Measurements from ENCODE around the gene UGT1A7. TPM values are rescaled to one million over a fixed set of nuclear protein-coding genes. Genes with fewer than 3 reads are reported as not detected.
"Not testable (repeated sequence)": the region's sequence is repeated elsewhere in the genome, so short reads cannot be mapped to it uniquely, and the experiment has no call there.

UGT1A7 gene
- total RNA-seq, 1 donor from 2014 or later, result not detected

- ATAC-seq (ENCODE audit: poor library complexity); DNase-seq; intact Hi-C loops (cut with DNase I): not testable (repeated sequence)
Observed at GRCh38 chr2:233751212-233752009, 69.7 kb downstream of the UGT1A7 start.

DNA sequence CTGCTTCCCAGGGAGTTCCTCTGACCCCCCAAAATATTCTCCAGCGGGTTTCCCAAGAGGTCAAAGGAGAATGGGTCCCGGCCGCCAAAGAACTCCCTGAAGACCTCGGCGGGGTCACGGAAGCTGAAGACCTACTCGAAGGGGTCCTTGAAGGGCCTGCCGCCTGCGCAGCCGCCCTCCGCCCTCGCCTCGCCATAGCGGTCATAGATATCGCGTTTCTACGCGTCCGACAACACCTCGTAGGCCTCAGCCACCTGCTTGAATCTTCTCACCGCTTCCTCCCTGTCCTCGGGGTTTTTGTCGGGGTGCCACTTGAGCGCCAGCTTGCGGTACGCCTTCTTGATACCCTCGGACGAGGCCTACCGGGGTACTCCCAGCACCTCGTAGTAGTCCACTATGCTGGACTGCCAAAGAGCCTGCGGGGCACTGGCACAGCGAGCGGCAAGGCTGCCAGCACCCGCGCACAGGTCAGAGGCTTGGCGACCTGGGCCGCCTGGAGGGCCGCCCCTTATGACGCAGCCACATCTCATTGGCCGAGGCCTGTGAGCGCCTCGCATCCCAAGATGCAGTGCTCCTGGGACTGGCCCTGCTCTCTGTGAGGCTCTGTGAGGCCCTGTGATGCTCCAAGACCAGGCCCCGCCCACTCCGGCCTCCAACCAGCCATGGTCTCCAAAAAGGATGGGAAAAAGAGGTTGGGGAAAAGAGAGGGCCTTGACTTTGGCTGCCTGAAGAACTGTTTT lies 73.3 kb downstream of the UGT1A7 start:
- intact Hi-C loops (cut with DNase I), result no loop called here
- ATAC-seq (ENCODE audit: poor library complexity) (no peak), DNase-seq (no peak)

DNA sequence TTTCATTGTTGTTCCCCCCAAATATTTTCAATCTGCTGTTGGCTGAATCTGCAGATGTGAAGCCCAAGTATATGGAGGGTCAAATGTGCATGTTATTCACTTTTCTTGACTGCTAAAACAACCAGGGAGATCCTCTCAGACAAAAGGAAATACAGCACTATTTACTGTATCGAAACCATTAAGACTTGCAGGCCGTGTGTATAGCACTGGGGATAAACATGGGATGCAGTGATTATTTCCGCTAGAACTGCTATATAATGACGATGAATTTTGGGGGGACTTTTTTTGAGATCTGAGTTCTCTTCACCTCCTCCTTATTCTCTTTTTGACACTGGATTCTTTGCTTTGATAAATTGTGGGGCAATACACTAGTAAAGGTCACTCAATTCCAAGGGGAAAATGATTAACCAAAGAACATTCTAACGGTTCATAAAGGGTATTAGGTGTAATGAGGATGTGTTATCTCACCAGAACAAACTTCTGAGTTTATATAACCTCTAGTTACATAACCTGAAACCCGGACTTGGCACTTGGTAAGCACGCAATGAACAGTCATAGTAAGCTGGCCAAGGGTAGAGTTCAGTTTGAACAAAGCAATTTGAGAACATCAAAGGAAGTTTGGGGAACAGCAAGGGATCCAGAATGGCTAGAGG lies 74.9 kb downstream of the UGT1A7 start:
- ATAC-seq (ENCODE audit: poor library complexity) (no peak), DNase-seq (no peak)
- intact Hi-C loops (cut with DNase I), result no loop called here

- intact Hi-C loops (cut with DNase I), result no loop called here
- ATAC-seq (ENCODE audit: poor library complexity), result no peak
- no peak for DNase-seq
Observed at GRCh38 chr2:233758141-233758540, 76.4 kb downstream of the UGT1A7 start.

- ATAC-seq (ENCODE audit: poor library complexity), result no peak
- DNase-seq, result no peak
- intact Hi-C loops (cut with DNase I), result no loop called here
Observed at GRCh38 chr2:233758849-233759248, 77.1 kb downstream of the UGT1A7 start.

- intact Hi-C loops (cut with DNase I), result no loop called here
- ATAC-seq (ENCODE audit: poor library complexity) (no peak), DNase-seq (no peak)
Observed at GRCh38 chr2:233760043-233760442, 78.3 kb downstream of the UGT1A7 start, which contains the start of gene UGT1A1. Gene UGT1A1 (plus strand): TSS chr2:233760270. CDS start chr2:233760288, 18 bp downstream.

DNA sequence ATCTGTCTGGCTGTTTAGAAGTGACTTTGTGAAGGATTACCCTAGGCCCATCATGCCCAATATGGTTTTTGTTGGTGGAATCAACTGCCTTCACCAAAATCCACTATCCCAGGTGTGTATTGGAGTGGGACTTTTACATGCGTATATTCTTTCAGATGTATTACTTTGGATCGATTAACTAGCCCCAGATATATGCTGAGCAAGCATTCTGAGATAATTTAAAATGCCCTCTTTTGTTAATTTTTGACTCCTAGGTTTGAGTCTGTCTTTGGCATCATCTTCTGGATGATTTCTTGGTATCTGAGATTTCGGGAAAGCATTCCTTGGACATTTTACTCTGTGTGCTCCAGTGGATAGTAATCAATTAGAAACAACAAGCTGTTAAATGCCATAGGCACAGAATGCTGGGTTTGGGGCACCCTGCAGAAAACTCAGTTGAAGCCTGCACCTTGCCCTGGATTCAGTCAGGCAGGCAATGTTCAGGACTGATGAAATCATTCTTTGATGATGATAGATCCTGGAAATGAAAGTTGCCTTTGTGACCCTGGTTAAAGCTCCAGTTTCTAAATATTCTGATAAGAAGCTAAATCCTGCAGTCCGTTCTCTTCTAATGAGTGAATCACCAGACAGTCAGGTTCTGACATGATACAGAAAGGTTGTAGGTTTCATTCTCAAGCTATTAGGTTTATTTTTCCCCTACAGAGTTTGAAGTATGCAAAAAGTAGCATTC lies 79.5 kb downstream of the UGT1A7 start:
- no peak for DNase-seq
- intact Hi-C loops (cut with DNase I), result no loop called here
- ATAC-seq (ENCODE audit: poor library complexity), result no peak

DNA sequence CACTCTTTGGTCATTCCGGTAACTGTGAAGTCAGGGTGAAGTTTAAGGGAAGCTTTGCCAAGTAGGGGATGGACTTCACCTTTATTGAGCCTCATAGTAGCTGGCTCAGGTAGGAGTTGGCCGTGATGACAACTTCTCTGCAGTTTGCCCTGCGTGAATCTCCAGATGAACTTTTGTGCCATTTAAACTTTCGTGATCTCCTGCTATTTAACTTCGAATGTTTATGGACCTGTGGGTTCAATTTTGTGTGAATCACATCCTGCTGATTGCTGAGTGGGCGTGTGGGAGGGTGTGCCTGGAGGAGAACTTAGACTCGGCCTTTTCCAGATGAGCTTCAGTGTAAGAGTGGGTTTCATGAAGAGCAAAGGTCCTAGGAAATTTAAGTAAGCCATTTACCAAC lies 82.6 kb downstream of the UGT1A7 start:
- ATAC-seq (ENCODE audit: poor library complexity), result no peak
- intact Hi-C loops (cut with DNase I), result no loop called here
- DNase-seq, result no peak

DNA sequence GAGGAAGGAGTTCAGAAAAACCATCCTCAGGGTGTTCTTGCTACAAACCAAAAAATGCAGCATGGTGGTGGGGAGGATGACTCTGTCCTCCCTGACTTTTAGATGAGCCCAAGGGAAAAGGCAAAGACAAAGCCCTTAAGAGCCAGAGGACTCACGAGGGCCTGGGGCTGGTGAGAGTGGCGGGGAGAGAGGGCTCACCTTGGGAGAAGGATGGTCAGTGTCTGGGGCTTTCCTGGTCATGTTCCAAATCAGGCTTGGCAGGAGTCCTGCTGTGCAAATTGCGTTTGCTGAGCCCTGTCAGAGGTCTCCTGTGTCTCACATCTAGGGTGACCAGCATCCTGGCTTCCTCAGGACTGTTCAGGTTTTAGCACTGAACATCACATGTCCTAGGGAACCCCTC lies 83.1 kb downstream of the UGT1A7 start:
- DNase-seq, result no peak
- no peak for ATAC-seq (ENCODE audit: poor library complexity)
- intact Hi-C loops (cut with DNase I), result no loop called here

GRCh38 chr2:233766416-233766815 lies 84.7 kb downstream of the UGT1A7 start:
- intact Hi-C loops (cut with DNase I), result no loop called here

DNA sequence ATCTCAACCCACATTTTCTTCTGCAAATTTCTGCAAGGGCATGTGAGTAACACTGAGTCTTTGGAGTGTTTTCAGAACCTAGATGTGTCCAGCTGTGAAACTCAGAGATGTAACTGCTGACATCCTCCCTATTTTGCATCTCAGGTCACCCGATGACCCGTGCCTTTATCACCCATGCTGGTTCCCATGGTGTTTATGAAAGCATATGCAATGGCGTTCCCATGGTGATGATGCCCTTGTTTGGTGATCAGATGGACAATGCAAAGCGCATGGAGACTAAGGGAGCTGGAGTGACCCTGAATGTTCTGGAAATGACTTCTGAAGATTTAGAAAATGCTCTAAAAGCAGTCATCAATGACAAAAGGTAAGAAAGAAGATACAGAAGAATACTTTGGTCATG lies 86.4 kb downstream of the UGT1A7 start:
- ATAC-seq (ENCODE audit: poor library complexity) (no peak), DNase-seq (no peak)
- intact Hi-C loops (cut with DNase I), result no loop called here

More at GRCh38 chr2:233766416-233766815, 84.7 kb downstream of the UGT1A7 start:
- ATAC-seq (ENCODE audit: poor library complexity) (no peak), DNase-seq (no peak)

DNA sequence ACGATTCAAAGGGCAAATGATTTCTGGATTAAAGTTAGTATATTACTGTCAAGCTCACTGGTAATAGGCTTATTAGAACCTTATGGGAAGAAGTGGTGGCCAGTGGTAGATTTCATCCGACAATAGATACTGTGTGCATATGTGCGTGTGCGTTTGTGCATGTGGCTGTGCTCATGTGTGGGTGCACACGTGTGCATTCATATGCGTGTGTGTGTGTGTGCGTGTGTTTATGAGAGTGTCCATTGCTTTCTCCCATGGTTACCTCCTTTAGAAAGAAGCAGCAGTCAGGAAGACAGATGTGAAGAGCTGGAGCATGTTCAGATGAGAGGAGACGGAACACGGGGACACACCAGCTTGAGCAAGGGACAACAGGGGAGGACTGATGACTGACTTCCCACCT lies 87.6 kb downstream of the UGT1A7 start:
- ATAC-seq (ENCODE audit: poor library complexity) (no peak), DNase-seq (no peak)
- intact Hi-C loops (cut with DNase I), result no loop called here

DNA sequence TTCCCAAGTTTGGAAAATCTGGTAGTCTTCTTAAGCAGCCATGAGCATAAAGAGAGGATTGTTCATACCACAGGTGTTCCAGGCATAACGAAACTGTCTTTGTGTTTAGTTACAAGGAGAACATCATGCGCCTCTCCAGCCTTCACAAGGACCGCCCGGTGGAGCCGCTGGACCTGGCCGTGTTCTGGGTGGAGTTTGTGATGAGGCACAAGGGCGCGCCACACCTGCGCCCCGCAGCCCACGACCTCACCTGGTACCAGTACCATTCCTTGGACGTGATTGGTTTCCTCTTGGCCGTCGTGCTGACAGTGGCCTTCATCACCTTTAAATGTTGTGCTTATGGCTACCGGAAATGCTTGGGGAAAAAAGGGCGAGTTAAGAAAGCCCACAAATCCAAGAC lies 90.5 kb downstream of the UGT1A7 start:
- no peak for ATAC-seq (ENCODE audit: poor library complexity)
- DNase-seq, result no peak
- intact Hi-C loops (cut with DNase I), result no loop called here

- DNase-seq, result no peak
- no peak for ATAC-seq (ENCODE audit: poor library complexity)
- intact Hi-C loops (cut with DNase I), result no loop called here
Observed at GRCh38 chr2:233772583-233772982, 90.9 kb downstream of the UGT1A7 start.

- intact Hi-C loops (cut with DNase I), result no loop called here
- ATAC-seq (ENCODE audit: poor library complexity) (no peak), DNase-seq (no peak)
Observed at GRCh38 chr2:233773854-233774253, 92.2 kb downstream of the UGT1A7 start.

DNA sequence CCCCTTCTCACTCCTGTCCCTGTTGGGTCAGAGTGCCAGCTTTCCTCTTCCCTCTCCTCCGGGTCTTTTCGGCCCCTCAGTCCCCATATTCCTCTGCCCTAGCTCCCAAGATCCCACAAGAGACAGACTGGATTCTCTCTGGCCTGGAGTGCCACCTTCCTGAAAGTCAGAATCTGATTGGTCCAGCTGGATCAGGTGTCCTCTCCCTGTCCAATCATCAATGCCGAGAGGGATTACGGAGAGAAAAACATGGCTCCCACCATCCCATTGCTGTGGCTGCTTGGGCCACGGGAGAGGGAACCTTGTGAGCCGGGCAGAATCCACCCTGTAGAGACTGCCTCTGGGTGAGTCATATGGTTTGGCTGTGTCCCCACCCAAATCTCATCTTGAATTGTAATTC lies 93.7 kb downstream of the UGT1A7 start:
- intact Hi-C loops (cut with DNase I), result no loop called here
- no peak for DNase-seq
- no peak for ATAC-seq (ENCODE audit: poor library complexity)

- intact Hi-C loops (cut with DNase I), result no loop called here
- DNase-seq, result no peak
- no peak for ATAC-seq (ENCODE audit: poor library complexity)
Observed at GRCh38 chr2:233778030-233778429, 96.3 kb downstream of the UGT1A7 start, which contains the start of gene MROH2A. Gene MROH2A (plus strand): TSS chr2:233778330. CDS start chr2:233779359, 1,029 bp downstream.

- DNase-seq, result no peak
- intact Hi-C loops (cut with DNase I), result no loop called here
- ATAC-seq (ENCODE audit: poor library complexity), result no peak
Observed at GRCh38 chr2:233779722-233780121, 98.0 kb downstream of the UGT1A7 start.

DNA sequence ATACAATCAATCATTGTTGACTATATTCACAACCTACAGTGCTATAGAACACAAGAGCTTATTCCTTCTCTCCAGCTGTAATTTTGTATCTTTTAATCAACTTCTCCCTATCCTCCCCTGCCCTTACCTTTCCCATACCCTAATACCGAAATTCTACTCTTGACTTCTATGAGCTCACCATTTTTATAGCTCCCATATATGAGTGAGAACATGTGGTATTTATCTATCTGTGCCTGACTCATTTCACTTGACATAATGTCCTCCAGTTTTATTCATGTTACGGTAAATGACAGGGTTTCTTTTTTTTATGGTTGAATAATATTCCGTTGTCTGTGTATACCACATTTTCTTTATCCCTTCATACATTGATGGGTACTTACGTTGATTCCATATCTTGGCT lies 99.1 kb downstream of the UGT1A7 start:
- intact Hi-C loops (cut with DNase I), result no loop called here
- ATAC-seq (ENCODE audit: poor library complexity), result no peak
- no peak for DNase-seq

Measured in Right ventricle myocardium superior (tissue), 1 donor.